Prostate gland (tissue), 2 donors: Measurements from ENCODE around the gene RBM33.

Source experiments
- CTCF ChIP-seq, 4 experiments: fragments of 200-600 bp in 2 of 4; fragments of 450-650 bp in 2 of 4; sonication (generic) in 2 of 4; IDR thresholded peaks; 1 replicate in 3 of 4; 2 replicates in 1 of 4; pipeline ENCODE4 v1.5.1; 2016 to 2019; ENCODE audit warnings: antibody characterized with exemption in 4 of 4, mild to moderate bottlenecking in 2 of 4, moderate library complexity in 2 of 4
- POLR2A ChIP-seq: fragments of 450-650 bp; IDR thresholded peaks from one replicate; pipeline ENCODE4 v1.6.1; 2016; ENCODE audit warnings: antibody characterized with exemption, mild to moderate bottlenecking
- POLR2AphosphoS5 ChIP-seq: sonication (generic); formaldehyde crosslinking; IDR thresholded peaks from one replicate; pipeline ENCODE4 v1.6.1; 2017; ENCODE audit warnings: antibody characterized with exemption

- TF ChIP-seq CTCF (IDR thresholded peaks at IDR 0.05), result no peak
- no peak for TF ChIP-seq POLR2A
- no peak for TF ChIP-seq POLR2AphosphoS5
Observed at GRCh38 chr7:155755026-155755425, 110.6 kb downstream of the RBM33 start.
